SK-N-SH treated with all-trans-retinoic acid at 6 μM for 48 hours (cell line): ENCODE data around the gene ARHGAP15.

Source experiments
- ATAC-seq: fragments of 200-7000 bp; cut with Tn5 transposase; 3 replicates; pipeline ENCODE4 v1.9.1; 2020; ENCODE audit warnings: mild to moderate bottlenecking, moderate library complexity
- ARNTL ChIP-seq: fragments of 450-650 bp; formaldehyde crosslinking; IDR thresholded peaks from 2 replicates; pipeline ENCODE4 v1.5.0; 2020; ENCODE audit warnings: low read depth, mild to moderate bottlenecking, moderate library complexity, borderline replicate concordance
- BACH2 ChIP-seq: fragments of 250-450 bp; sonication (Bioruptor Pico); IDR thresholded peaks from 2 replicates; pipeline ENCODE4 v1.9.0; 2021; ENCODE audit warnings: mild to moderate bottlenecking, borderline replicate concordance
- CREB5 ChIP-seq: fragments of 250-450 bp; sonication (Bioruptor Pico); IDR thresholded peaks from 2 replicates; pipeline ENCODE4 v1.5.1; 2020; ENCODE audit warnings: low read depth, mild to moderate bottlenecking, moderate library complexity
- CSDC2 ChIP-seq: fragments of 250-450 bp; sonication (Bioruptor Pico); IDR thresholded peaks from 2 replicates; pipeline ENCODE4 v1.5.0; 2020; ENCODE audit warnings: mild to moderate bottlenecking, moderate library complexity
- CSRNP3 ChIP-seq: fragments of 250-450 bp; sonication (Bioruptor Pico); IDR thresholded peaks from 2 replicates; pipeline ENCODE4 v1.5.1; 2021; ENCODE audit warnings: mild to moderate bottlenecking, moderate library complexity
- OSR1 ChIP-seq: fragments of 250-450 bp; sonication (Bioruptor Pico); IDR thresholded peaks from 2 replicates; pipeline ENCODE4 v1.8.0; 2022; ENCODE audit warnings: moderate library complexity, mild to moderate bottlenecking, inconsistent platforms
- POU6F1 ChIP-seq: fragments of 250-450 bp; sonication (Bioruptor Pico); IDR thresholded peaks from 2 replicates; pipeline ENCODE4 v1.8.0; 2021; ENCODE audit warnings: low read depth, mild to moderate bottlenecking, moderate library complexity, borderline replicate concordance
- PPARA ChIP-seq: fragments of 250-450 bp; sonication (Bioruptor Pico); IDR thresholded peaks from 2 replicates; pipeline ENCODE4 v1.5.0; 2020; ENCODE audit warnings: mild to moderate bottlenecking, borderline replicate concordance
- RARB ChIP-seq: fragments of 250-450 bp; sonication (Bioruptor Pico); IDR thresholded peaks from 2 replicates; pipeline ENCODE4 v1.8.0; 2021; ENCODE audit warnings: mild to moderate bottlenecking, moderate library complexity
- SNAI2 ChIP-seq: fragments of 250-450 bp; sonication (Bioruptor Pico); IDR thresholded peaks from 2 replicates; pipeline ENCODE4 v1.5.0; 2020; ENCODE audit warnings: mild to moderate bottlenecking, moderate library complexity
- TCF4 ChIP-seq: fragments of 250-450 bp; sonication (Bioruptor Pico); IDR thresholded peaks from 2 replicates; pipeline ENCODE4 v1.8.0; 2021; ENCODE audit warnings: mild to moderate bottlenecking, moderate library complexity, borderline replicate concordance
- TOX ChIP-seq: fragments of 250-450 bp; sonication (Bioruptor Pico); IDR thresholded peaks from 2 replicates; pipeline ENCODE4 v1.8.0; 2021; ENCODE audit warnings: mild to moderate bottlenecking, moderate library complexity, borderline replicate concordance
- ZFP30 ChIP-seq: fragments of 450-650 bp; formaldehyde crosslinking; IDR thresholded peaks from 2 replicates; pipeline ENCODE4 v1.5.0; 2022; ENCODE audit warnings: mild to moderate bottlenecking, moderate library complexity
- TF ChIP-seq, protein P1 (sequence below): fragments of 250-450 bp; sonication (Bioruptor Pico); IDR thresholded peaks from 2 replicates; pipeline ENCODE4 v1.8.0; 2020; ENCODE audit warnings: mild to moderate bottlenecking, moderate library complexity, borderline replicate concordance
- TF ChIP-seq, protein P2 (sequence below): fragments of 250-450 bp; sonication (Bioruptor Pico); IDR thresholded peaks from 2 replicates; pipeline ENCODE4 v1.5.0; 2020; ENCODE audit warnings: mild to moderate bottlenecking, moderate library complexity

Gene ARHGAP15

DNA sequence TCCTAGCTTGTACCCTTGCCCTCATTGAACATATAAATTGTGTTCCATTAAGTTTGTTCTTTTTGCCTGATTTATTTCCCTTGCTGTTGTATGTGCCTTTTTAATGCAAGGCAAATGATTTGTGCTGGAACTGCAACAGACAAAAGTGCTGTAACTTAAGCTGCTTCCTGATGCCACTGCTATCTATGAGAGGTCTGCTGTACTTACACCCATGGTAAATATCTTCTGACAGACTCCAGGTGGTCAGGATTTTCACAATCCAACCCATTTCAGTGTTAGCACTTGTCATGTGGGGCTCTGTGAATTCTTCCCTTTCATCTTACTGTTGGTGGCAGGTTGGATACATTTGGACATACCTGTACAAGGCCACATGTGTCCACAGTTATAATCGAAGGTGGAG lies 63.5 kb downstream of the ARHGAP15 start:
- TF ChIP-seq CREB5 (CRISPR knock-in tag) (no peak), OSR1 (CRISPR knock-in tag) (no peak), SNAI2 (CRISPR knock-in tag) (no peak)
- TF ChIP-seq, all 23 proteins: peak for 0

DNA sequence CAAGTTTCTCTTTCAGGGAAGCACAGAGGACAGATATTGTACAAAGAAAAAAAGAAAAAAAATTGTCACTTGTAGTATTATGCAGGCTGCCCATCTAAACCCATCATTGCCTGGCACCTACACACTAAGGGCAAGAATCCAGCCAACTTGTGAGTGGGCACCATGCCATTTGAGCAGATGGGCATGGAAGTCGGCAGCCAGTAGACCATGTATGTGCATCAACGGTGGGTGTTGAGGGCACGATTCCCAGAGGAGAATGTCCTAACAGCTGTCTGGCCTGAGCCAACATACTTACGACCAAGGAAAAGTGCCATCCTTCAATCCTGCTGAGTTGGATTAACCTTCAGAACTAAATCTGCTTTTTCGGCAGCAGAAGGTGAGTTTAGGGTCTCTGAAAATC lies 63.9 kb downstream of the ARHGAP15 start:
- no peak for ATAC-seq
- TF ChIP-seq SNAI2 (CRISPR knock-in tag) (no peak), TOX (CRISPR knock-in tag) (no peak), CREB5 (CRISPR knock-in tag) (no peak), BACH2 (no peak), POU6F1 (CRISPR knock-in tag) (no peak), CSDC2 (CRISPR knock-in tag) (no peak), OSR1 (CRISPR knock-in tag) (no peak), CSRNP3 (CRISPR knock-in tag) (no peak), RARB (no peak), TCF4 (no peak), PPARA (CRISPR knock-in tag) (no peak), ZFP30 (CRISPR knock-in tag) (no peak), ARNTL (CRISPR knock-in tag) (no peak)
- TF ChIP-seq, protein P1, sequence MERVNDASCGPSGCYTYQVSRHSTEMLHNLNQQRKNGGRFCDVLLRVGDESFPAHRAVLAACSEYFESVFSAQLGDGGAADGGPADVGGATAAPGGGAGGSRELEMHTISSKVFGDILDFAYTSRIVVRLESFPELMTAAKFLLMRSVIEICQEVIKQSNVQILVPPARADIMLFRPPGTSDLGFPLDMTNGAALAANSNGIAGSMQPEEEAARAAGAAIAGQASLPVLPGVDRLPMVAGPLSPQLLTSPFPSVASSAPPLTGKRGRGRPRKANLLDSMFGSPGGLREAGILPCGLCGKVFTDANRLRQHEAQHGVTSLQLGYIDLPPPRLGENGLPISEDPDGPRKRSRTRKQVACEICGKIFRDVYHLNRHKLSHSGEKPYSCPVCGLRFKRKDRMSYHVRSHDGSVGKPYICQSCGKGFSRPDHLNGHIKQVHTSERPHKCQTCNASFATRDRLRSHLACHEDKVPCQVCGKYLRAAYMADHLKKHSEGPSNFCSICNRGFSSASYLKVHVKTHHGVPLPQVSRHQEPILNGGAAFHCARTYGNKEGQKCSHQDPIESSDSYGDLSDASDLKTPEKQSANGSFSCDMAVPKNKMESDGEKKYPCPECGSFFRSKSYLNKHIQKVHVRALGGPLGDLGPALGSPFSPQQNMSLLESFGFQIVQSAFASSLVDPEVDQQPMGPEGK = no peak
- TF ChIP-seq, protein P2, sequence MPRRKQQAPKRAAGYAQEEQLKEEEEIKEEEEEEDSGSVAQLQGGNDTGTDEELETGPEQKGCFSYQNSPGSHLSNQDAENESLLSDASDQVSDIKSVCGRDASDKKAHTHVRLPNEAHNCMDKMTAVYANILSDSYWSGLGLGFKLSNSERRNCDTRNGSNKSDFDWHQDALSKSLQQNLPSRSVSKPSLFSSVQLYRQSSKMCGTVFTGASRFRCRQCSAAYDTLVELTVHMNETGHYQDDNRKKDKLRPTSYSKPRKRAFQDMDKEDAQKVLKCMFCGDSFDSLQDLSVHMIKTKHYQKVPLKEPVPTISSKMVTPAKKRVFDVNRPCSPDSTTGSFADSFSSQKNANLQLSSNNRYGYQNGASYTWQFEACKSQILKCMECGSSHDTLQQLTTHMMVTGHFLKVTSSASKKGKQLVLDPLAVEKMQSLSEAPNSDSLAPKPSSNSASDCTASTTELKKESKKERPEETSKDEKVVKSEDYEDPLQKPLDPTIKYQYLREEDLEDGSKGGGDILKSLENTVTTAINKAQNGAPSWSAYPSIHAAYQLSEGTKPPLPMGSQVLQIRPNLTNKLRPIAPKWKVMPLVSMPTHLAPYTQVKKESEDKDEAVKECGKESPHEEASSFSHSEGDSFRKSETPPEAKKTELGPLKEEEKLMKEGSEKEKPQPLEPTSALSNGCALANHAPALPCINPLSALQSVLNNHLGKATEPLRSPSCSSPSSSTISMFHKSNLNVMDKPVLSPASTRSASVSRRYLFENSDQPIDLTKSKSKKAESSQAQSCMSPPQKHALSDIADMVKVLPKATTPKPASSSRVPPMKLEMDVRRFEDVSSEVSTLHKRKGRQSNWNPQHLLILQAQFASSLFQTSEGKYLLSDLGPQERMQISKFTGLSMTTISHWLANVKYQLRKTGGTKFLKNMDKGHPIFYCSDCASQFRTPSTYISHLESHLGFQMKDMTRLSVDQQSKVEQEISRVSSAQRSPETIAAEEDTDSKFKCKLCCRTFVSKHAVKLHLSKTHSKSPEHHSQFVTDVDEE (CRISPR knock-in tag) = no peak

More for the DNA sequence above, 63.5 kb downstream of the ARHGAP15 start:
- no peak for ATAC-seq

- no peak for TF ChIP-seq ARNTL (CRISPR knock-in tag)
- TF ChIP-seq TCF4 = no peak
- TF ChIP-seq POU6F1 (CRISPR knock-in tag) = no peak
- TF ChIP-seq TOX (CRISPR knock-in tag) = no peak
- TF ChIP-seq OSR1 (CRISPR knock-in tag) = no peak
- TF ChIP-seq, protein P2 (CRISPR knock-in tag) = no peak
Measured at GRCh38 chr2:143195511-143195910, 66.3 kb downstream of the ARHGAP15 start.

More at GRCh38 chr2:143195511-143195910, 66.3 kb downstream of the ARHGAP15 start:
- no peak for ATAC-seq
